HG03571 (cell line): ENCODE data around the gene SSR3.

Experiments
- ATAC-seq: cut with Tn5 transposase; IDR thresholded peaks from one replicate; pipeline ENCODE4 v1.9.1; 2021; ENCODE audit not compliant: unreplicated experiment

SSR3 gene

GRCh38 chr3:156539802-156540201 is 15.1 kb downstream of the SSR3 start:
- ATAC-seq, result no peak

- no peak for ATAC-seq
Observed at GRCh38 chr3:156539051-156539450, 15.9 kb downstream of the SSR3 start.

DNA sequence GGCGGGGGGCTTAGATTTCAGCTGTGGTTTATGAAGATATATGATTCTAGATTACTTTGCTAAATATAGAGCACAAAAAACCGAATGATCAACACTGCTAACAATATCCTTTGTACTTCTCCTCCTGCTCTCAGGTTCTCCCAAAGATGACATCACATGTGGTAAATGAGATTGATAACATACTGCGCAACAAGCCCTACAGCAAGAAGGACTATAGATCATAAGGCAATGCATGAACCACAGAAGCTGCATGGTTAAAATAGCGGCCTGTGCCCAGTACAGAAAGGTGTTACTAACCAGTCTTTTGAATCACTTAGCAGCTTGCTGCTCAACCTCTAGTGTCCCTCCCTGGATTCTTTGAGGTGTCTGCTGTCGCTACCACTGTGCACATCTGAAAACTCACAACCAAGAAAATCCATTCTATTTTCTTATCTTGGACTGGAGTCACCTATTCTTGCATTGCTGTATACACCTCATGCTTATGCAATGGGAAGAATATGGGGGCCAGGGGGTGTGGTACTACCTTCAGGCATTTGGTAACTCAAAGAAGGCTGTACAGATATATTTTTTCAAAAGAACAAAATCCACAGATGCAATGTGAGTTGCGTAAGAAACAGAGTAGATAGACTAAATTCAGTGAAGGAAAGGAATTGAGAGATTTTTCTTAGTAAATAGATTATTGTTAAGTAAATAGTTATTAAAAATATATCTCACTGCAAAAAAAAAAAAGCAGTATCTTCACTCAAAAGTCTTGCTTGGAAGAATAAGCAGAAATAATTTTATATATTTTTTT is 18.2 kb downstream of the SSR3 start:
- ATAC-seq, result no peak

DNA sequence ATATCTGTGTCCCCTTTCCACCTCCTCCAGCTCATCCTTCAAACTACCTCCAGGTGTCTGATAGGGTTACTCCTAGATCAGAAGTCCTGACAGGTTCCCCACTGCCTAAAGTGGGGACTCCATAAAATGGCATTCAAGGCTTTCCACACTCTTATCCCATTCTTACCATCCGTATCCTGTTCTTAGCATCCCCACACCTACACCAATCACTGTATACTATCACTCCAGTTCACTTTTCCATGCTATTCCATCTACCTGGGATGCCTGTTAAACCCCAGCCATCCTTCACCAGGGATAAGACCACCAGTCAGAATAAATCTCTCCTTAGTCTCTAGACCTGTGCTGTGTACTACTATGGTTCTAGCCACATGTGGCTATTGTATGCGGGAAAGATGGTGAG is 19.1 kb downstream of the SSR3 start:
- ATAC-seq, result no peak

DNA sequence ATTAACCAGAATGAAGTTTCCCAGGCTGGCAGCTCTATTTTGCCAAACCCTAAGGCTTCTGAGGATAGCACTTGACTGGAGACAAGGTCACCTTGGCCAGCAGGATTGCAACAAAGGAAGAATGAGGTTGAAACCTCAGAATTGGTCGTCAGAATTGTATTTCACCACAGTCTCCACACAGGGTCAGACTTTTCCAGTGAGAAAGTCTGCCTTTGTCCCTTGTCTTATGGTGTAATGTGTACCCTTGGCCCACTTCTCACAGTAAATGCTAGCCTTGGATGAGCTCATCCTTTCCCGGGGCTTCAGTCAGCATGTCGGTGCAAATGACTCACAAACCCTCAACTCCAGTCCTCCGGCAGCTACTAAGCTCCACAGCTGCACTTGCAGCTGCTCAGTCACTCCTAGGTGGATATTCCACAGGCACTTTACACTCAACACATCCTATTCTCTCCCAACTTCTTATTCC is 19.7 kb downstream of the SSR3 start:
- ATAC-seq, result no peak

DNA sequence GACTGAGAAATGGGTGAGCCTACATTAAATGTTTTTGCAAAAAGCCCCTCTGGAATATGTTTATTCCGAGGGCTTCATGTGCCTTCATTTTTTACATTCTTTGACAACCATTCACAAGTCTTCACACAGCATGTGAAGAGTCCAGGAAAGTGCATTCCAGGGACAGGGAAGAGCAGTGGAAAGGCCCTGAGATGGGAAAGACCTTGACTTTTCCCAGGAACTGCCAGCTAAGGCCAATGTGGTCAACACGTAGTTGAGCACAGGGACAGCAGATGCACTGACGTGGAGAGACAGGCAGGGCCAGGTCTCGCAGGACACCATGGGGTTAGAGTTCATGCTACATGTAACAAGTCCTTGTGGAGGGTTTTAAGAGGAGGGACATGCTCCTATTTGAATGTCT is 21.7 kb downstream of the SSR3 start:
- ATAC-seq, result no peak

GRCh38 chr3:156532730-156533129 is 22.2 kb downstream of the SSR3 start:
- ATAC-seq, result no peak

GRCh38 chr3:156530980-156531379 is 23.9 kb downstream of the SSR3 start:
- ATAC-seq, result no peak

GRCh38 chr3:156527060-156527459 is 27.9 kb downstream of the SSR3 start:
- ATAC-seq, result no peak

DNA sequence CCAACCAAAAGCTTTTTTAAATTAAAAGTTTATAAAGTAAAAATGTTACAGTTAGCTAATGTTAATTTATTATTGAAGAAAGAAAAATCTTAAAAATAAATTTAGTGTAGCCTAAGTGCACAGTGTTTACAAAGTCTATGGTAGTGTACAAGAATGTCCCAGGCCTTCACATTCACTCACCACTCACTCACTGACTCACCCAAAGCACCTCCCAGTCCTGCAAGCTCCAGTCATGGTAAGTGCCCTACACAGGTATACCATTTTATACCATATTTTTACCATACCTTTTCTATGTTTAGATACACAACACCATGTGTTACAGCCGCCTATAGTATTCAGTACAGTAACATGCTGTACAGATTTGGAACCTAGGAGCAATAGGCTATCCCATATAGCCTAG is 29.1 kb downstream of the SSR3 start:
- no peak for ATAC-seq

- ATAC-seq, result no peak
Observed at GRCh38 chr3:156522673-156523072, 32.2 kb downstream of the SSR3 start.

- ATAC-seq, result peak; percentile 77
Observed at GRCh38 chr3:156519758-156520162, 35.2 kb downstream of the SSR3 start.

DNA sequence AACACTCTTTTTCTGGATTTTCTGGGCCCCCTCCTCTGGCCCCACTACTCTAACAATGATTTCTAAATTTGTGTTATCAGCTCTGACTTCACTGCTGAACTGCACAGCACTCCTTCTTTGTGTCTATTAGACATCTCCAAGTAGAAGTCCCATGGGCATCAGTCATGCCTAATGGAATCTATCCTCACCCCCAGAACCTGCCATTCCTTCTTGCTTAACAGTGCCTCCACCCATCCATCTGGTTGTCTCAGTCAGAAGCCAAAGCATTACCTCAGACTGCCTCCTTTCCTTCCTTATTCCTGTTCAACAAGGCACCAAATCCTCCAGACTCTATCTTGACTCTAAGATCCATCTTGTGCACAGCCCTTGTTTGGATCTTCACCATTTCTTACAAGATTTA is 36.2 kb downstream of the SSR3 start:
- no peak for ATAC-seq

DNA sequence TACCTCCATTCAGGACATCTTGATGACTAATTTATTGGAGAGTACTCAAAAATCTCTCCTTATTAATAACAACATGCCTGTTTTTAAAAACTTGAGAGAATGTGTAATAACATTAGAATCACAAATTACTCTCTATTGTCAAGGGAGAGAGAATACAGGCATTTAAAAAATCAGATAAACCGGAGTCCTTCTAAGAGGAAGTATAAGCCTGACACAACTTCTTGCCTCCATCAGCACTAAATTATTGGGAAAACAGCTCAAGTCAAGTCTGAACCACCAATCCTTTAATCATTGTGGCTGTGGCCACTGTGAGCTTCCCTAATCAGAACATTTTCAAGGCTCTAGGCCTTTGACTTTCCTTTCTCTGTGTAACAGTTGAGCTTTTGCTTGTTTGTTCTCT is 38.0 kb downstream of the SSR3 start:
- no peak for ATAC-seq

GRCh38 chr3:156516284-156516683 is 38.6 kb downstream of the SSR3 start:
- no peak for ATAC-seq

DNA sequence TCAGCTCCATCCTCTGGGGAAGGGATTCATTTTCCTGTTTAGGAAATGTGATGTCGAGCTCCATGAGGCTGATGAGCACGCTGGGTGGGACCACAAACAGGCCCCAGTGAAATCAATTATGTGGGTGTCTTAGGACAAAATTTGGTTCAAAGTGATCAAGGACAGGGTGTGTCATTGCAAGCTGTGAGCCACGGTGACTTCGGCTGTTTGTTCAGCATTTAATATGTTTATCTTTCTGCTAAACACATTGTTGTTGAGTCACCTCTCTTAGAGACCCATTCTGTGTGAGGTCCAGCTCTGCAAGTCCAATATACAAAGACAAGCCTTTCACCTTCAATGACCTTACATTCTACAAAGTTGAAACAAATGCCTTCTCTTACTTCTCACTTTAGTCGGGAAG is 41.3 kb downstream of the SSR3 start:
- ATAC-seq, result no peak

DNA sequence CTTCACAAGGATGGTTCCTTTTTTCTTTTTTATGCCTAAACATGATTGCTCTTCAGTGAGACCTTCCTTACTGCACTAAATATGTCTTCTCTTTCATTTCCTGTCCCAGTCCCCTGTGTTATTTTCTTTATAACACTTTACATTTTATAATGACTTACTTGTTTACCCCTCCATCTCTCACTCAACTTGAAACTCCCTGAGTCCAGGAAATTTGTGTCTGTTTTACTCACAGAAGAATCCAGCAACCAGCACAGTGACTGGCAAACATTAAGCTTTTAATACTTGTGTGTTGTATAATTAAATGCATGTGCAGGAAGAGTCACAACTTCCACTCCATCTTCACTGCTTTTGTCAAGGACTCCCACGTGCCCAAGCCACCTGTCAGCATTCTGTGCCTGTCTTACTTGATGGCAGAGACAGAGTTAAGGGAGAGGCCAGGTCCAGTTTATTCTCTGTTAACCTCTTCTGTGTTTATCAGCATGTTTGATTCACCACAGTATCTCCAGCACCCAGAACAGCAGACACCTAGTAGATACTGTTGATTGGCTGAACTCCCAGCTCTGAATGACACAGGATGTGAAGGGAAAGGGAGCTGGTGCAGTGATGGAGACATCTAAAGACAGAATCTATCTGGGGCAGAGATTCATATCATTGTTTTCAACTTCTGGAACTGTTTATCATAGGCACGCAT is 42.8 kb downstream of the SSR3 start:
- no peak for ATAC-seq

DNA sequence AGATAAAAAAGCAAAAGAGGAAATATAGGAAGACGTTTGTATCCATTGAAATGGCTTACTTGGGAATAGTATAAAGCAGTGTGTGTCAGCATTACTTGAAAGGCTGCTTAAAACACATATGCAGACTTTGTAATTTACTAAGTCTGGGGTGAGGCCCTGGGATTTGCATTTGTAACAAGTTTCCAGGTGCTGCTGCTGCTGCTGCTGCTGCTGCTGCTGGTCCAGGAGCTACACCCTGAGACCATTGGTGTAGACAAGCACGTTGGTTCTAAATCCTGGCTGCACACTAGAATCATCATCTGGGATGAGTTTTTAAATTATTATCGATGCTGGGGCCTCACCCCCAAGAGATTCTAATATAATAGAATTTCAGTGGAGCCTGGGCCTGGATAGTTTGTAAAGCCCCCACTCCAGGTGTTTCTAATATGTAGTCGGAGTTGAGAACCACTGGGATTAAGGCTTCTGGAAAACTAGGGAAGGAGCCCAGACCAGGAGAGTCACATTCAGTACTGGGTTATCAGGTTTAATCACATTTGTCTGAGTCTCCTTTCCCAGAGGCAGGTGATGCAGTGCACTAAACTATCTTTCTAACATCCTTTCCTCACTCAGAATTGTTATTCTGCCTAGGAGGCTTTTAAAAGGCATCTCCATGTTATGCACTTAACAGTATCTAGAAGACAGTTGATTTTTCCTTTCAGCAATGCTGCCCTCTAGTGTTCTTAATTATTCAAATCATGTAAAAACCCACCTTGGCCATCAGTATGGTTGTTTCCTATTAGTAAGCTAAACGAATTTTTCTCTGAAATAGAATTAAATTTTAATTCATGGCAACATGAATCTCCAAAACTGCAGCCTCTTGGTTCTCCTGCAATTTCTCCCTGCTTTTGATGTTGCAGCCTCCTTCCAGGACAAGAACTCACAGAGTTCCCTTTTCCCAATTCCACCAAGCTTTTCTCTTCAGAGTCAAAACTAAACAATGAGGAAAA is 45.4 kb downstream of the SSR3 start:
- ATAC-seq, result peak; percentile 55

GRCh38 chr3:156507285-156507684 is 47.6 kb downstream of the SSR3 start:
- ATAC-seq, result no peak

GRCh38 chr3:156498307-156498706 is 56.6 kb downstream of the SSR3 start:
- ATAC-seq, result no peak

DNA sequence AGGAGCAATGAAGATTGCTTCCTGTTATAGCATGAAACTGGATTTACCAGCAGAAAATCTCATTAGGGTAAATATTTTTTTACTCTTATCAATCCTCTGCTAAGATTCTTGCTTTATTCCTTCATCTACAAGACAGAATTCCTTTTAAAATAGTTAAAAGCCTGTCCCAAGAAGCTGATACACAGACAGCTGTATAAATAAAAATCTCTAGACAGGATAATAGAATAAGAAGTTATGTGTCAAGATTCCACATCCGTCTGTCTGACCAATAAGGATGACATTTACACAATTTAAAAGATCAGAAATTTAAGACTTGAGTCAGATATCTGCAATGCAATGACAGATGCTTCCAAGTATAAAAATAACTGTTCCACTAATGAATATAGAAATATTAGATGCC is 57.6 kb downstream of the SSR3 start:
- no peak for ATAC-seq
